ENCODE measurements around the gene DPY19L3. TPM values are rescaled to one million over a fixed set of nuclear protein-coding genes. Genes with fewer than 3 reads are reported as not detected.
A peak's percentile ranks its signal among the peaks of the same experiment; 100 is the strongest.
"Not testable (repeated sequence)": the region's sequence is repeated elsewhere in the genome, so short reads cannot be mapped to it uniquely, and the experiment has no call there.

Gene DPY19L3
- total RNA-seq, 6 experiments from 2014 or later, result 23.5 to 32.7 (median 26.5) TPM

GRCh38 chr19:32367948-32368536, 37.5 kb upstream of the DPY19L3 start:
- Mint-ChIP-seq H3K27ac (no peak overlapping the region), H3K9me3 (no peaks in the 10 kb centered on the region), H3K4me3 (no peak overlapping the region), H3K36me3 (ENCODE audit: low read depth) (peaks cover 68% of the 10 kb centered on the region), H3K4me1 (ENCODE audit: low read depth) (peaks cover 29% of the 10 kb centered on the region), H3K27me3 (ENCODE audit: insufficient read depth) (no peaks in the 10 kb centered on the region; the same call in 1 of the 2 replicates)
- no peak for TF ChIP-seq CTCF (IDR thresholded peaks at IDR 0.05)
- DNase-seq, result no peak

DNA sequence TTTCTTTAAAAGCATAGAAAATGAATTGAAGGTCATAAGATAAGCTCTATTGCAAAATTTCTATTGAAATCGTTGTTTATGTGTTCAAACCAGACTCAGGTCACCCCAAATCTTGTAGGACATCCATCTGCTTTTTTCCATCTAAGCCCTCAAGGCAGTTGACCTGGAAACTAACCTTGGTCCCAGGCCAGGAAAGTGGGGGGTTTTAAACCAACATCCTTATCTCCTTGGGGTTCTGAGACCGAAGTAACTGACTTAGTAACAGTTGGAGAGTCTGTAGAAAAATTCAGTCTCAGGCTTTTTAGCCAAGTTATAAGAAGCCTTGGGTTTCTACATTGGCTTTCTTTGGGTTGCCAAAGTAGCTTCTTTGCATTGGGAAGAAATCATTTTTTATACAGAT, 36.8 kb upstream of the DPY19L3 start:
- no peak for TF ChIP-seq CTCF (IDR thresholded peaks at IDR 0.05)
- Mint-ChIP-seq H3K4me1 (ENCODE audit: low read depth) (peaks cover 33% of the 10 kb centered on the region), H3K36me3 (ENCODE audit: low read depth) (peaks cover 68% of the 10 kb centered on the region), H3K9me3 (no peaks in the 10 kb centered on the region), H3K27me3 (ENCODE audit: insufficient read depth) (no peaks in the 10 kb centered on the region; the same call in 1 of the 2 replicates), H3K4me3 (no peak overlapping the region), H3K27ac (no peak overlapping the region)
- no peak for DNase-seq

GRCh38 chr19:32372726-32373517, 32.6 kb upstream of the DPY19L3 start:
- Mint-ChIP-seq H3K4me1 (ENCODE audit: low read depth) (peaks cover 44% of the 10 kb centered on the region), H3K27me3 (ENCODE audit: insufficient read depth) (no peaks in the 10 kb centered on the region; the same call in 1 of the 2 replicates), H3K36me3 (ENCODE audit: low read depth) (peaks cover 49% of the 10 kb centered on the region), H3K9me3 (no peaks in the 10 kb centered on the region), H3K27ac (peak overlapping the region; percentile 95), H3K4me3 (peak overlapping the region; percentile 79)
- no peak for TF ChIP-seq CTCF (IDR thresholded peaks at IDR 0.05)
- DNase-seq, result no peak

DNA sequence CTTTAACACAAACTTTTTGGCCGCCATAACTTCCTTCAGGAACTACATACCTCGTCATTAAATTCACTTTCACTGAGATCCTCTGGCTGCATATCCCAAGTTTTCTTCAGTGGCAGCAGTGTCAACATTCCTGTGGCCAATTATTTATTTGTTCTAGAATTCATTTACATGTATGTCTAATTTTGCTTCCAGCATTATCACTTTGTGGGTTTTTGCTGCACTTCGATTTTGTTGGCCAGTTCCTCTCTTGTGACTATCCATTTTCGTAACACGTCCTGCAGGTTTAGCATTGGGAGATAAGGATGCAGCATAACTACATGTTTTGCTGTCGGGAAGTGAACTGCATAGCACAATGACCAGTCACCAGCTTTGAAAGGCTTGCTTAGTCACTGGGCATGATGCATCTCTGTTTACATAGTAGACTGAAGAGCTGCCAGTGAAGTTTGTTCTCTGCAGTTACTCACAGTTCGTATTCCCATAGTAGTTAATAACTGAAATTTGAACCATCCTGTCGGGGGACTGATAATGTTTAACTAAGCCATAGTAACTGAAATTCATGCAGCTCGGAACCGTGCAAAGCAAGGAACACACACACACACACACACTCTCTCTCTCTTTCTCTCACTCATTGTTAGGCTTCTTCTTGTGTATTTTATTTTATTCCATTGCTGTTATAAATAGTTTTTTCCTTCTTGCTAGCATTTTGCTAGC, 31.8 kb upstream of the DPY19L3 start:
- H3K4me3 Mint-ChIP-seq, result peak overlapping the region; percentile 79
- no peaks in the 10 kb centered on the region; the same call in 1 of the 2 replicates for H3K27me3 Mint-ChIP-seq (ENCODE audit: insufficient read depth)
- peak overlapping the region; percentile 95 for H3K27ac Mint-ChIP-seq
- TF ChIP-seq CTCF (IDR thresholded peaks at IDR 0.05), result no peak
- peaks cover 43% of the 10 kb centered on the region for H3K4me1 Mint-ChIP-seq (ENCODE audit: low read depth)
- DNase-seq, result peak; percentile 99
- H3K9me3 Mint-ChIP-seq, result no peaks in the 10 kb centered on the region
- peaks cover 42% of the 10 kb centered on the region for H3K36me3 Mint-ChIP-seq (ENCODE audit: low read depth)

- H3K4me1 Mint-ChIP-seq (ENCODE audit: low read depth), result peaks cover 43% of the 10 kb centered on the region
- not testable (repeated sequence) for H3K27me3 Mint-ChIP-seq (ENCODE audit: insufficient read depth); DNase-seq; H3K9me3 Mint-ChIP-seq
- H3K4me3 Mint-ChIP-seq, result peak overlapping the region; percentile 79
- peaks cover 39% of the 10 kb centered on the region for H3K36me3 Mint-ChIP-seq (ENCODE audit: low read depth)
- H3K27ac Mint-ChIP-seq, result peak overlapping the region; percentile 95
These were observed 31.2 kb upstream of the DPY19L3 start for GRCh38 chr19:32374362-32374761.
